IMR-90 (cell line): ENCODE measurements around the gene CC2D1A. TPM values are rescaled to one million over a fixed set of nuclear protein-coding genes. Genes with fewer than 3 reads are reported as not detected.

Experiments
- ATAC-seq: fragments of 200-7000 bp; cut with Tn5 transposase; 2 replicates; pipeline ENCODE4 v1.9.1; 2020; ENCODE audit warnings: low read depth, mild to moderate bottlenecking, moderate library complexity
- BruUV-seq: library from RNA; stranded (reverse); fragments of 400-500 nt; replicated peaks from 2 replicates; lab custom pipeline; 2021; lab: Mats Ljungman, UMichigan
- CTCF ChIA-PET: fragments of 300-600 bp; formaldehyde crosslinking; extraction: SDS; loops from one replicate; lab custom pipeline; 2021; ENCODE audit warnings: antibody characterized with exemption; lab: Yijun Ruan, JAX
- POLR2A ChIA-PET: fragments of 300-600 bp; sonication (Branson Sonifier 250); formaldehyde crosslinking; loops from one replicate; lab custom pipeline; 2022; ENCODE audit warnings: antibody characterized with exemption; ENCODE audit not compliant: unreplicated experiment; lab: Charles Lee
- DNase-seq: peaks from one replicate; pipeline ENCODE4 v3.0.0; 2013
- H2AFZ ChIP-seq: replicated peaks from 2 replicates; pipeline ENCODE3; 2013; ENCODE audit warnings: low read length, mild to moderate bottlenecking; ENCODE audit not compliant: poor library complexity
- H2AK5ac ChIP-seq: 2 replicates; pipeline ENCODE4 v1.6.1; 2013; ENCODE audit warnings: low read depth, low read length, inconsistent platforms
- H2AK9ac ChIP-seq: replicated peaks from 2 replicates; pipeline ENCODE3; 2013; ENCODE audit warnings: mild to moderate bottlenecking, low read depth, low read length, moderate library complexity; ENCODE audit not compliant: poor library complexity
- H2BK120ac ChIP-seq: 2 replicates; pipeline ENCODE4 v1.6.1; 2013; ENCODE audit warnings: low read depth, low read length, inconsistent platforms
- H2BK15ac ChIP-seq: 3 replicates; pipeline ENCODE4 v1.6.1; 2013; ENCODE audit warnings: low read depth, low read length, inconsistent platforms
- H2BK20ac ChIP-seq: 2 replicates; pipeline ENCODE4 v1.6.1; 2013; ENCODE audit warnings: low read depth, mild to moderate bottlenecking, inconsistent platforms, low read length, moderate library complexity
- H2BK5ac ChIP-seq: 2 replicates; pipeline ENCODE4 v1.6.1; 2013; ENCODE audit warnings: mild to moderate bottlenecking, low read depth, low read length, inconsistent platforms; ENCODE audit not compliant: poor library complexity, severe bottlenecking
- H3K14ac ChIP-seq: replicated peaks from 2 replicates; pipeline ENCODE4 v1.6.1; 2013; ENCODE audit warnings: low read depth, low read length, inconsistent platforms
- H3K18ac ChIP-seq: 2 replicates; pipeline ENCODE4 v1.6.1; 2013; ENCODE audit warnings: low read depth, low read length, control low read depth
- H3K23ac ChIP-seq: 2 replicates; pipeline ENCODE4 v1.6.1; 2013; ENCODE audit warnings: low read depth, low read length, inconsistent platforms
- H3K27ac ChIP-seq: 2 replicates; pipeline ENCODE4 v1.5.1; 2013; ENCODE audit warnings: mild to moderate bottlenecking, control low read depth, low read length; ENCODE audit not compliant: insufficient read depth
- H3K27me3 ChIP-seq: 2 replicates; pipeline ENCODE4 v1.6.1; 2013; ENCODE audit warnings: low read length; ENCODE audit not compliant: control insufficient read depth, insufficient read depth
- H3K36me3 ChIP-seq: 2 replicates; pipeline ENCODE4 v1.6.1; 2013; ENCODE audit warnings: low read length, mixed read lengths; ENCODE audit not compliant: control insufficient read depth, insufficient read depth
- H3K4ac ChIP-seq: 2 replicates; pipeline ENCODE4 v1.6.1; 2013; ENCODE audit warnings: low read depth, low read length, inconsistent platforms
- H3K4me1 ChIP-seq: 2 replicates; pipeline ENCODE4 v1.6.1; 2013; ENCODE audit warnings: low read length, mixed read lengths; ENCODE audit not compliant: control insufficient read depth, insufficient read depth
- H3K4me2 ChIP-seq: 2 replicates; pipeline ENCODE4 v1.6.1; 2013; ENCODE audit warnings: low read depth, mild to moderate bottlenecking, control low read depth, low read length, moderate library complexity
- H3K4me3 ChIP-seq: 2 replicates; pipeline ENCODE4 v1.5.1; 2013; ENCODE audit warnings: low read depth, mild to moderate bottlenecking, control low read depth, low read length, moderate library complexity; ENCODE audit not compliant: insufficient read depth
- H3K56ac ChIP-seq: 2 replicates; pipeline ENCODE4 v1.6.1; 2013; ENCODE audit warnings: low read length, inconsistent platforms; ENCODE audit not compliant: insufficient read depth; ENCODE audit errors: extremely low read depth
- H3K79me1 ChIP-seq, 2 experiments: 2 replicates each; pipeline ENCODE4 v1.6.1; 2013; ENCODE audit warnings: low read length in 2 of 2, inconsistent platforms in 1 of 2, low read depth in 1 of 2
- H3K9ac ChIP-seq: 2 replicates; pipeline ENCODE4 v1.6.1; 2013; ENCODE audit warnings: low read depth, low read length, control low read depth
- H3K9me1 ChIP-seq: 2 replicates; pipeline ENCODE4 v1.6.1; 2013; ENCODE audit warnings: low read length, inconsistent platforms; ENCODE audit not compliant: insufficient read depth
- H3K9me3 ChIP-seq: 2 replicates; pipeline ENCODE4 v1.6.1; 2013; ENCODE audit warnings: low read length; ENCODE audit not compliant: control insufficient read depth, insufficient read depth
- H4K20me1 ChIP-seq: 2 replicates; pipeline ENCODE4 v1.6.1; 2013; ENCODE audit warnings: low read length, inconsistent platforms; ENCODE audit not compliant: insufficient read depth
- H4K5ac ChIP-seq: 2 replicates; pipeline ENCODE4 v1.6.1; 2013; ENCODE audit warnings: mild to moderate bottlenecking, low read depth, low read length, control low read depth
- H4K8ac ChIP-seq, 2 experiments: 2 replicates each; pipeline ENCODE4 v1.6.1; 2013; ENCODE audit warnings: low read depth in 2 of 2, low read length in 2 of 2, control low read depth in 1 of 2, inconsistent platforms in 1 of 2
- H4K91ac ChIP-seq: 2 replicates; pipeline ENCODE4 v1.6.1; 2013; ENCODE audit warnings: low read depth, low read length, inconsistent platforms; ENCODE audit not compliant: insufficient read depth
- CTCF ChIP-seq: conservative IDR thresholded peaks from 2 replicates; pipeline ENCODE4 v1.5.1; 2012; ENCODE audit warnings: mild to moderate bottlenecking, low read depth, low read length, improper control_type of control experiment
- MXI1 ChIP-seq: IDR thresholded peaks from 2 replicates; pipeline ENCODE4 v1.6.1; 2012; ENCODE audit warnings: low read depth, mild to moderate bottlenecking, low read length, moderate library complexity, borderline replicate concordance
- WGBS, 2 experiments: methylation state at CpG; one replicate each; pipeline versions ENCODE4 v1.1.5 to v1.1.7; 2013; ENCODE audit warnings: missing lambda C conversion rate in 2 of 2; ENCODE audit not compliant: insufficient read length in 1 of 2; ENCODE audit errors: extremely low coverage in 2 of 2; 5-methylcytosine and 5-hydroxymethylcytosine counted together
- dilution Hi-C: fragments of 300-500 bp; cut with HindIII; formaldehyde crosslinking; loops from one replicate; pipeline ENCODE4 v1.14.3; 2018; ENCODE audit warnings: low sequenced_read_pairs; ENCODE audit not compliant: unreplicated experiment
- in situ Hi-C: fragments of 300-500 bp; cut with MboI; formaldehyde crosslinking; loops from 3 replicates; pipeline ENCODE4 v1.14.3; 2019; ENCODE audit warnings: low sequenced_read_pairs, inconsistent platforms, mixed read lengths
- intact Hi-C: fragments of 100-400 bp; cut with micrococcal nuclease; formaldehyde crosslinking; loops from 2 replicates; pipeline ENCODE4 v1.10.0; 2022
- polyA plus RNA-seq, 3 experiments: library from polyadenylated mRNA; depleted of rRNA; stranded (reverse); fragments of >200 nt; gene quantifications; 2 replicates each; pipeline ENCODE4 v1.2.3, GENCODE V29; 2012; ENCODE audit warnings: low replicate concordance in 1 of 3
- total RNA-seq: library from RNA; depleted of rRNA; stranded (reverse); fragments of >200 nt; gene quantifications from 2 replicates; pipeline ENCODE4 v1.2.3, GENCODE V29; 2012

Gene CC2D1A
- total and polyA plus RNA-seq, 2 of the 4 experiments (the other 2 are of a cell fraction), result 4.1 to 14.7 TPM

DNA sequence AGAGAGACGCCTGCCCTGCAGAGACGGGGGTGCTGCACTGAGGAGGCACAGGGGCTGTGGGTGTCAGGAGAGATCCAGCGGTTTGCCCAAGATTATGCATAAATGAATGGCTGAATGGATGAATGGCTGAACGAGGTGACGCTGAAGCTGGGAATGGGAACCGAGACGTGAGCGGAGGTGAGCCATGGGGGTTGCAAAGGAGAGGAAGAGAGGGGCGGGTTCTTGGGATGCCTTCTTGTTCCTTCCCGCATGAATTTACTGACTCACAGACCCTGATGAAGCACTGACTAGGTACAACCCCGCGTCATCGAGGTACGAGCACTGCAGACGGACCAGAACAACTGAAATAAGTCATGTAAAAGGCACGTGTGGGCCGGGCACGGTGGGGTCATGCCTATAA lies 63.0 kb downstream of the CC2D1A start:
- H3K4me2 ChIP-seq, result no peak overlapping the region
- no peak for ATAC-seq
- H2BK20ac ChIP-seq, result no peak overlapping the region
- intact Hi-C loops, result no loop called here
- H4K91ac ChIP-seq, result no peak overlapping the region
- H3K79me1 ChIP-seq, result no peaks in the 10 kb centered on the region
- no peaks in the 10 kb centered on the region for H3K27me3 ChIP-seq
- DNase-seq, result no peak
- H4K5ac ChIP-seq, result no peak overlapping the region
- H3K18ac ChIP-seq, result no peak overlapping the region
- H3K36me3 ChIP-seq, result peaks cover 34% of the 10 kb centered on the region; the same call in 1 of the 2 replicates
- WGBS, 2 experiments, result 94% methylated on average over 12 of the region's 18 CpGs; no CpG with 5 or more reads in 1 of the 2 experiments
- no peak overlapping the region for H3K4me3 ChIP-seq
- H3K4ac ChIP-seq, result no peak overlapping the region
- no peak overlapping the region for H2BK120ac ChIP-seq
- no peaks in the 10 kb centered on the region; the same call in 1 of the 2 replicates for H3K9me1 ChIP-seq
- no peak overlapping the region for H2AFZ ChIP-seq
- H3K9me3 ChIP-seq, result no peaks in the 10 kb centered on the region
- H4K20me1 ChIP-seq, result peaks cover 7% of the 10 kb centered on the region
- dilution Hi-C loops, result no loop called here
- H2BK15ac ChIP-seq, result no peak overlapping the region
- H4K8ac ChIP-seq, result no peak overlapping the region
- in situ Hi-C loops, result no loop called here
- H3K9ac ChIP-seq, result no peak overlapping the region
- no peak overlapping the region for H3K56ac ChIP-seq
- no peak overlapping the region for H3K23ac ChIP-seq
- no peak overlapping the region for H2AK9ac ChIP-seq
- no peak overlapping the region for H3K27ac ChIP-seq
- H3K4me1 ChIP-seq, result 0 out of 2 replicates have a peak, but pooled peaks cover 3% of the 10 kb centered on the region
- H3K14ac ChIP-seq, result no peak overlapping the region
- no peak for TF ChIP-seq CTCF
- TF ChIP-seq MXI1, result no peak
- POLR2A ChIA-PET, result no interaction called here
- H2AK5ac ChIP-seq, result no peak overlapping the region
- BruUV-seq, result no TSS peak
- no peak overlapping the region for H2BK5ac ChIP-seq
- CTCF ChIA-PET, result no interaction called here
